GM08714 (cell line): ENCODE measurements around the gene CCL22.

Experiments
- H3K4me3 ChIP-seq: fragments of 200-500 bp; sonication (Bioruptor generic); 2 replicates; pipeline ENCODE4 v1.5.1; 2014; ENCODE audit warnings: mild to moderate bottlenecking, low read length, inconsistent platforms
- ZNF274 ChIP-seq: IDR thresholded peaks from 2 replicates; pipeline ENCODE4 v1.6.1; 2012; ENCODE audit warnings: mild to moderate bottlenecking, low read depth, low read length

Gene CCL22

GRCh38 chr16:57407521-57408353, 49.2 kb downstream of the CCL22 start:
- no peak overlapping the region for H3K4me3 ChIP-seq
- TF ChIP-seq ZNF274, result no peak

GRCh38 chr16:57409065-57409464, 50.5 kb downstream of the CCL22 start:
- no peak for TF ChIP-seq ZNF274
- no peak overlapping the region for H3K4me3 ChIP-seq

GRCh38 chr16:57409870-57410587, 51.4 kb downstream of the CCL22 start:
- TF ChIP-seq ZNF274, result no peak
- no peak overlapping the region for H3K4me3 ChIP-seq

- H3K4me3 ChIP-seq, result no peak overlapping the region
- TF ChIP-seq ZNF274, result no peak
Observed at GRCh38 chr16:57411362-57411976, 52.9 kb downstream of the CCL22 start.

- no peak for TF ChIP-seq ZNF274
- H3K4me3 ChIP-seq, result no peak overlapping the region
Observed at GRCh38 chr16:57412584-57412983, 54.0 kb downstream of the CCL22 start.

GRCh38 chr16:57413301-57413730, 54.7 kb downstream of the CCL22 start:
- TF ChIP-seq ZNF274, result no peak
- H3K4me3 ChIP-seq, result no peak overlapping the region

- TF ChIP-seq ZNF274, result no peak
- H3K4me3 ChIP-seq, result no peak overlapping the region
Observed at GRCh38 chr16:57413733-57414132, 55.1 kb downstream of the CCL22 start.
